SK-N-SH treated with all-trans-retinoic acid at 6 μM for 48 hours (cell line): Measurements from ENCODE around the gene GPR180.

Experiments used
- ARNTL ChIP-seq: fragments of 450-650 bp; formaldehyde crosslinking; IDR thresholded peaks from 2 replicates; pipeline ENCODE4 v1.5.0; 2020; ENCODE audit warnings: low read depth, mild to moderate bottlenecking, moderate library complexity, borderline replicate concordance
- CSDC2 ChIP-seq: fragments of 250-450 bp; sonication (Bioruptor Pico); IDR thresholded peaks from 2 replicates; pipeline ENCODE4 v1.5.0; 2020; ENCODE audit warnings: mild to moderate bottlenecking, moderate library complexity
- ESRRG ChIP-seq: fragments of 250-450 bp; sonication (Bioruptor Pico); IDR thresholded peaks from 2 replicates; pipeline ENCODE4 v1.6.1; 2021; ENCODE audit warnings: mild to moderate bottlenecking
- ISL1 ChIP-seq: fragments of 250-450 bp; sonication (Bioruptor Pico); IDR thresholded peaks from 2 replicates; pipeline ENCODE4 v2.1.2; 2022; ENCODE audit warnings: mild to moderate bottlenecking, moderate library complexity
- OSR1 ChIP-seq: fragments of 250-450 bp; sonication (Bioruptor Pico); IDR thresholded peaks from 2 replicates; pipeline ENCODE4 v1.8.0; 2022; ENCODE audit warnings: moderate library complexity, mild to moderate bottlenecking, inconsistent platforms
- PPARA ChIP-seq: fragments of 250-450 bp; sonication (Bioruptor Pico); IDR thresholded peaks from 2 replicates; pipeline ENCODE4 v1.5.0; 2020; ENCODE audit warnings: mild to moderate bottlenecking, borderline replicate concordance
- RARB ChIP-seq: fragments of 250-450 bp; sonication (Bioruptor Pico); IDR thresholded peaks from 2 replicates; pipeline ENCODE4 v1.8.0; 2021; ENCODE audit warnings: mild to moderate bottlenecking, moderate library complexity
- SNAI2 ChIP-seq: fragments of 250-450 bp; sonication (Bioruptor Pico); IDR thresholded peaks from 2 replicates; pipeline ENCODE4 v1.5.0; 2020; ENCODE audit warnings: mild to moderate bottlenecking, moderate library complexity
- TCF4 ChIP-seq: fragments of 250-450 bp; sonication (Bioruptor Pico); IDR thresholded peaks from 2 replicates; pipeline ENCODE4 v1.8.0; 2021; ENCODE audit warnings: mild to moderate bottlenecking, moderate library complexity, borderline replicate concordance
- ZNF565 ChIP-seq: fragments of 450-650 bp; formaldehyde crosslinking; conservative IDR thresholded peaks from 2 replicates; pipeline ENCODE4 v1.5.0; 2020; ENCODE audit warnings: low read depth, mild to moderate bottlenecking, moderate library complexity
- TF ChIP-seq, protein P1 (sequence below): fragments of 250-450 bp; sonication (Bioruptor Pico); IDR thresholded peaks from 2 replicates; pipeline ENCODE4 v1.8.0; 2020; ENCODE audit warnings: mild to moderate bottlenecking, moderate library complexity, borderline replicate concordance
- TF ChIP-seq, protein P2 (sequence below): fragments of 250-450 bp; sonication (Bioruptor Pico); IDR thresholded peaks from 2 replicates; pipeline ENCODE4 v1.8.0; 2021; ENCODE audit warnings: low read depth, mild to moderate bottlenecking, moderate library complexity, borderline replicate concordance

DNA sequence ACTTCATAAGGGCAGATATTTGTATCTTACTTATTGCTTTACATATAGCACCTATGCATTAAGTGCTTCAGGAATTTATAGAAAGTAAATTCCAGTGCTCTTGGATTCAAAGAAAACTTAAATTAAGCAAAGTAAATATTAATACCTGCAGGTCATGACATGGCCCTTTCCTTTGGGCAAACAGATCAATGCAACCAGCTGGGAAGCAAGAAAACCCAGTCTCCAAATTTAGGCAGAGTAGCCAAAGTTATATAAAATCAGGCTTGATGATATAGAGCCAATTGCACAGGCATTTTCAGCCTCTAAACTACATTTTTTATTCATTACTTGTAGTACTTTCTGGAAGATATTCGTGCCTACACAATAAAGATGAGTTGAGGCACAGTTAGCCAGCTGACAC, 22.6 kb upstream of the GPR180 start:
- TF ChIP-seq OSR1 (CRISPR knock-in tag) (no peak), ISL1 (CRISPR knock-in tag) (no peak), PPARA (no peak), SNAI2 (CRISPR knock-in tag) (no peak), TCF4 (CRISPR knock-in tag) (no peak), RARB (CRISPR knock-in tag) (no peak), CSDC2 (CRISPR knock-in tag) (no peak), ESRRG (CRISPR knock-in tag) (no peak), ARNTL (no peak), ZNF565 (CRISPR knock-in tag) (no peak)
- TF ChIP-seq, protein P1, sequence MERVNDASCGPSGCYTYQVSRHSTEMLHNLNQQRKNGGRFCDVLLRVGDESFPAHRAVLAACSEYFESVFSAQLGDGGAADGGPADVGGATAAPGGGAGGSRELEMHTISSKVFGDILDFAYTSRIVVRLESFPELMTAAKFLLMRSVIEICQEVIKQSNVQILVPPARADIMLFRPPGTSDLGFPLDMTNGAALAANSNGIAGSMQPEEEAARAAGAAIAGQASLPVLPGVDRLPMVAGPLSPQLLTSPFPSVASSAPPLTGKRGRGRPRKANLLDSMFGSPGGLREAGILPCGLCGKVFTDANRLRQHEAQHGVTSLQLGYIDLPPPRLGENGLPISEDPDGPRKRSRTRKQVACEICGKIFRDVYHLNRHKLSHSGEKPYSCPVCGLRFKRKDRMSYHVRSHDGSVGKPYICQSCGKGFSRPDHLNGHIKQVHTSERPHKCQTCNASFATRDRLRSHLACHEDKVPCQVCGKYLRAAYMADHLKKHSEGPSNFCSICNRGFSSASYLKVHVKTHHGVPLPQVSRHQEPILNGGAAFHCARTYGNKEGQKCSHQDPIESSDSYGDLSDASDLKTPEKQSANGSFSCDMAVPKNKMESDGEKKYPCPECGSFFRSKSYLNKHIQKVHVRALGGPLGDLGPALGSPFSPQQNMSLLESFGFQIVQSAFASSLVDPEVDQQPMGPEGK (CRISPR knock-in tag): no peak
- TF ChIP-seq, protein P2, sequence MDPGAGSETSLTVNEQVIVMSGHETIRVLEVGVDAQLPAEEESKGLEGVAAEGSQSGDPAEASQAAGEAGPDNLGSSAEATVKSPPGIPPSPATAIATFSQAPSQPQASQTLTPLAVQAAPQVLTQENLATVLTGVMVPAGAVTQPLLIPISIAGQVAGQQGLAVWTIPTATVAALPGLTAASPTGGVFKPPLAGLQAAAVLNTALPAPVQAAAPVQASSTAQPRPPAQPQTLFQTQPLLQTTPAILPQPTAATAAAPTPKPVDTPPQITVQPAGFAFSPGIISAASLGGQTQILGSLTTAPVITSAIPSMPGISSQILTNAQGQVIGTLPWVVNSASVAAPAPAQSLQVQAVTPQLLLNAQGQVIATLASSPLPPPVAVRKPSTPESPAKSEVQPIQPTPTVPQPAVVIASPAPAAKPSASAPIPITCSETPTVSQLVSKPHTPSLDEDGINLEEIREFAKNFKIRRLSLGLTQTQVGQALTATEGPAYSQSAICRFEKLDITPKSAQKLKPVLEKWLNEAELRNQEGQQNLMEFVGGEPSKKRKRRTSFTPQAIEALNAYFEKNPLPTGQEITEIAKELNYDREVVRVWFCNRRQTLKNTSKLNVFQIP (CRISPR knock-in tag): no peak
